Amygdala (tissue), 56 donors: Measurements from ENCODE around the gene MPC1.

Experiments used
- DNase-seq, 56 donors: peaks; one replicate each; lab custom pipeline; 2025; lab: John Stamatoyannopoulos, UW

Gene MPC1

DNA sequence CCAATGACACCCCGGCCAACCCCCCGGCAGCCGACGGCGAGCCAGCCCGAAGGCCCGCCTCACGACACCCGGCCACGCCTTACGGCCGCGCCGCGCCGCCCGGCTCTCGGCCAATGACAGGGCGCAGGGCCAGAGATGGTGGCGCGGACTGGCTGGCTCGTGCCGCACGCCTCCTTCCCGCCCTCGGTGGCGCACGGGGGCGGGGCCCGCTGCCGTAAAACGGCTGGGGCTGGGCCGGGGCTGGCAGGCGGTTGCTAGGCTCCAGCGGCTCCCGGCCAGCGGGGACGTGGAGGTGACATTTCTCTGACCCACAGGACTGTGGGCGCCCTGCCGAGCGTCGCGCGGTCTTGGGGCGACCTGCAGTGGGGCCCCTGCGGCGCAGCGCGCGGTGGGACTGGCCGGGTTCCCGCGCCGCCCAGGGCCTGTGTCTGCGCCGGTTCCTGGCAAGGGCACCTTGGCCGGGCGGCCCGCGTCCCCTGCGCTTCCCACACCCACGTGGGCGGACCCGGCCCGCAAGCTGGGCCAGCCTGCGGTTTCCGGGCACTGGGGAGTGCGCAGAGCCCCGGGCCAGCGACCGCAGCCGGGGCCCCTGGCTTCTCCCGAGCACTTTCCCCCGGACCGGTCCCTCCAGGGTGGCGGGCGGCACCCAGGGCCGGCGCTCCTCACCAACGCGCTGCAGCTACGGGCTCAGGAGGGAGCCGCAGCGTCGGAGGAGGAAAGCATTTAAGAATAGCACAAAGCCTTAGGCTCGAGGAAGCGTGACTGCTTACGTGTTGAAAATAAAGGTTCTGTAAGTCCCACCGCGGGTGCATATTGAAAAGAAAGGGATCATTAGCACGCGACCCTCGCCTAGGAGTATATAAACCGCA, at the start of gene MPC1:
MPC1 (minus strand) TSS at position 8 of the 869 bp plus-strand sequence. CDS start 64 bp downstream, outside the sequence.
- peak; percentile 62 to 98 (median 91) for DNase-seq

DNA sequence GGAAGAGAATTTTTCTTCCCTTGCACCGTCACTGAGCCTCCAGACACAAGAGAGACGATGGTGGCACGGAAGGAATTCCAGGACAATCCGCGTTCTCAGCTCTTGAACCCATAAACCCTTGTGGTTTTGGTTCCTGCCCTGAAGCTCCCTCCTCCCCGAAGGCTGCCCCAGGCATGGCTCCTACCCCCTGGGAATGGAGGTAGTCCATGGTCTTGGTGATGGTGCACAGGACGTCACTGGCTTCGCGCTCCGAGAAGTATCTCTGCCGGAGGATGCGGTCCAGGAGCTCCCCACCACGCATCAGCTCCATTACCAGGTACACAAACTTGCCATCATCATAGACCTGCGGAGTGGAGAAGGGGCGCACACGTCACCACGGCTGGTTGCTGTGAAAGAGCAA, 47.5 kb upstream of the MPC1 start:
- no peak for DNase-seq

DNA sequence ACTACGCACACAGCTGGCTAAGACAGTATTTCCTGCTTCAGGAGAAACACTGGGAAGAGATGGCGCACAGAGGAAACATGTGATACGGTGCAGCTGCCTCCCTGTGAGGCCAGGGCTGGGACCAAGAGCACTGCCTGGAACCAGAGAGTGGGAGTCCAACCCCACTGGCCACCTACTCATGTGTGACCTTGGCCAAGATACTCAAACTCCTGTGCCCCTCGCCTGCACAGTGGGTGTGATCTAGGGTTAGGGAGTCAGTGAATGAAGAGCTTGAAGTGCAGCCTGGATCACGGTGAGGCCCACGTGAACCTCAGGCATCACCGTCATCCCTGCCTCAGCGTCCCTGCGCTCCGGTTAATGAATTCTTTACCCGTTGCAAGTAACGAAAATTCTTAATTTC, 41.7 kb upstream of the MPC1 start:
- DNase-seq = peak in 1 of 56 donors; percentile 49

DNA sequence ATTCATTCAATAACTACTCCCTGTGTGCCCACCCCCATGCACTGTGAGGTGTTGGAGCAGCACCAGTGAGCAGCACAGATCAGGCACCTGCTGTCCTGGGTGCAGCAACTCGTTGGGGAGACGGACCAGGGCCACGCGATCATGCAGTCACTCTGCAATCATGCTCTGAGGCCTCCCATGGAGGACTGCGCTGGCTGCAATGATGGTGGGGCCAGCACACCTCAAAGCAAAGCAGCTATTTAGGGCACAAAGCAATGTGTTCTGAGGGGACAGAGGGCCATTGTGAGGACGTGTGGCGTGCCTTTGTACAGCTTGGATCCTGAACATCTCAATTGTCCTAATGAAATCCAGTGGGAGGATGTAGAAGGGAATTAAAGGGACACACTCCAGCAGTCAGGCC, 41.0 kb upstream of the MPC1 start:
- DNase-seq = peak in 31 of 56 donors; percentile 12 to 82 (median 49)

DNA sequence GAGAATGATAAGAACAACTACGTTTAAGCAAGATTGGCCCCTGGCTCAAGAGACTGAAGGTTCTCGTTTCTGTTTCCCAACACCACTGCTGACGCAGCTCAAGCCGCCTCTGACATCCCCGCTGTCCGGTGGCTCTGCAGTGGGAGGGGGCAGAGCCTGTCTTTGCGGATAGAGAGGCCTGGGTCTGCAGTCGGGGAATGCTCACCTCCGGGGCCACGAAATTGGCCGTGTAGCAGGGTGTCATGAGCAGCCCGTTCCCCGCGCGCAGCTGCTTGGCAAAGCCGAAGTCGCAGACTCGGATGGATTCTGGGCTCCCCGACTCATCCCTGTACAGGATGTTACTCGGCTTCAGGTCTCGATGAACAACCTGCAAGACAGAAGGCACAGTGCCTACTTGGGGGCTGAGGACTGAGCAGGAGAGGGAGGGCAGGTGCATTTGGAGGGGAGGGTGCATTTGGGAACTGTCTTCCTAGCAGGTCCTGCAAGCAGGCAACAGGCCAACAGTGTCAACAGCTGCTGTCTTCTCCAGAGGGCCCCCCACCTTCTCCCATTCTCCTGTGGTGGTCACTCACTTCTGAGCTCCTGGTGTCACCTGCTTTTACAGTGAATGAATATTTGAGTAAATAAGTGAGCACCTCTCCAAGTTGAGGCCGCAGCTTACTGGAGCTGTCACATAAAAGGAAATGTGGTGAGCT, 40.5 kb upstream of the MPC1 start:
- no peak for DNase-seq

DNA sequence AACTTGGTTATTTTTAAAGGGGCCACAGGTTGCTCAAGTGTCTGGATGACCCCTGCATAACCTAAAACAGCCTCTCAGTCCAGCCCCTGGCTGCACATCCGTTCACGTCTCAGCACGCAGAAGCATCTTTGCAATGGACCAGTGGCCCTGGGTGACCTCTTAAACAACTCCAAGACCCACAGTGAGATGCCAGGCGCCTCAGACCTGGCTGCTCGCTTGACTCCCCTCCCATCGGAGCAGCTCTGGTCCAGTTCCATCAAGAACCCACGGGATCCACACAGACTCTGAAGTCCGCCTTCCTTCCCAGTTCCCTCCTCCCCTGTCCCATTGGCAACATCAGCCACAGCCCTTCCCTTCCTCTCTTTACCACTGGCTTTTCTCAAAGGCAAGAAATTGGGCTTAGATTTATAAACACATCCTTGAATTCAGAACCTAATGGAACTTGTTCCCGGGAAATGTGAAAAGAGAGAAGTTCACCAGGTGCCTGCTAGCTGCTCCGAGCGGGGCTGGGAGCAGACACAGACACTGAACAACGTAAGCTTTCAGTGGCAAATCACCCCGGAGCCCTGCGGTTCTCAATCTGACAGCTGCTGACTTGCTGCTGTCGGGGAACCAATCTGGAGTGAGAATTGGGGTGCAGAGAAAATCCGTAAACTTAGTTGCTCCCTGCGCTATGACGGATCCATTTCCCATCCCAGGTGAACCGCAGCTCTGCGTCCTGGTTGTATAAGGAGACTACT, 39.6 kb upstream of the MPC1 start:
- peak in 3 of 56 donors; percentile 15 to 31 (median 19) for DNase-seq

DNA sequence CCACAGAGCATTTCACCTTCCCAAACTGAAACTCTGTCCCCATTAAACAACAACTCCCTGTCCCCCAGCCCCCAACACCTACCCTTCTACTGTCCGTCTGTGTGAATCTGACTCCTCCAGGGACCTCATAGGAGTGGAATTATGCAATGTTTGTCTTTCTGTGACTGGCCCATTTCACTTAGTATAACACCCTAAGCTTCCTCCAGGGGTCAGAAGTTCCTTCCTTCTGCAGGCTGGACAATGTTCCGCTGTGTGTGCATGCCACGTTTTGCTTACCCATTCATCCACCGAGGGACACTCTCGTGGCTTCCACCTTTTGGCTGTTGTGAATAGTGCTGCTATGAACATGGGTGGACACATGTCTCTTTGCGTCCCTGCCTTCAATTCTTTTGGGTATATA, 37.6 kb upstream of the MPC1 start:
- DNase-seq = peak in 13 of 56 donors; percentile 8 to 60 (median 44)

DNA sequence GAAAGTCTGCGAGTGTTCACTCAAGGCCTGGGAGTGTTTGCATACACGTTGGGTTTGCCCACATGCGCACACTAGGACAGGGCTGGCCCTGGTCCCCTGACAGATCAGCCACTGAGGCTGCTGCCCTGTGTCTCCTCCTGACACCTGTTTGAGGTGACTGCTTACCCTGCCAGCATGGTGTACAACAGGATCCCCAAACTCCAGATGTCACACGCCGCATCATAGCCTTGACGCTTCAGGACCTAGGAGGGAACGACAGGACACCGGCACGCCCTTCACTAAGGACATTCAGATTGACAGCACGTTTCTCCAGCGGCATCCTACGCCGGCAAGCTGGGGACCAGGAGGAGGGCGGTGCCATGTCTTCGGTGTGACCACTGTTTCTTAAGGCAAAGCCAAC, 37.0 kb upstream of the MPC1 start:
- DNase-seq = no peak

DNA sequence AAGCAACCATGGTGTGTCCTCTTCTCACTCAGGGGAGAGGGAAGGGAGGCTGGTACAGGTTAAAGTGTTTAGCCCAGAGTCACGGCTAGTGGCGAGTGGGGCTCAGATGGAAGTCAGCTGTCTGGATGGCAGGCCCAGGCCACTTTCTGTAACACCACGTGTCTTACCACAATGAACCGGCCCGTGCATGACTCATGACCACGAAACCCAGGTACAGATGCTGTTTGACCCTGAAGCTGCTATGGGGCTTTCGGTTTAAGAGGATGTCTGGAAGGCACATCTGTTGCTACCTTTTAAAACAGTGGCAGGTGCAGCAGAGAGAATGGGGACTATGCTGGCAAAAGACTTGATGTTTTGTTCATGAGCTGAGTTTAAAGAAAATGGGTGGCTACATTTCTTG, 36.5 kb upstream of the MPC1 start:
- DNase-seq = no peak

DNA sequence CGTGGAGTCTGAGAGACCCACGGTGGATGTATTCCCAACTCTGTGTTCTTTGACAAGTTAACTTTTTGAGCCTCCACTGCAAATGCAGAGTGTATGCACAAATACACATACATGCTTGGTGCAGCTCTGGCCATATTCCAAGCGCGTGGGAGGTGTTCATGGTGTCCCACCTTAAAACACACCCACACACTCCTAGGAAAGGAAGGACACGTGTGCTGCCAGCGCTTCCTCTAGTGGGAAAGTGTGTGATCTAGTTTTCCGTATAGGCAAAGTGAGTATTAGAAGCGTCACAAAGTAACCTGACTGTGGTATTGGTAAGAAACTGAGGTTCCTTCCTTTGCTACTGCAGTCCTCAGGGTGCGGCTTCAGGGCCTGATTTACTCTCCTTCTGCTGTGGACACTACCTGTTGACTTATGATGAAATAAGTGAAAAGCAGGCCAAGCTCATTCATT, 36.0 kb upstream of the MPC1 start:
- DNase-seq = peak in 3 of 56 donors; percentile 21 to 45 (median 35)

DNA sequence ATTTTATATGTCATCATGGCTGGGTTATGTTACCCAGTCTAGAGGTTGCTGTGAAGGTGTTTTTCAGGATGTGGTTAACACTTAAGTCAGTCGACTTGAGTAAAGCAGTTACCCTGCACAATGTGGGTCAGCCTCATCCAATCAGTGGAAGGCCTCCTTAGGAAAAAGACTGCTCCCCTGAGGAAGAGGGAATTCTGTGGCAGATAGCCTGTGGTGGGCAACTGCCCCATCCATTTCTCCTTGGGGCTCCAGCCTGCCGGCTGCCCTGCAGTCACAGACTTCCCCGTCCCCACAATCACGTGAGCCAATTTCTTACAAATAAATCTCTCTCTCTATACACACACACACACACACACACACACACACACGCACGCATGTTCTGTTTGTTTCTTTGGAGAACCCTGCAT, 34.5 kb upstream of the MPC1 start:
- no peak for DNase-seq

DNA sequence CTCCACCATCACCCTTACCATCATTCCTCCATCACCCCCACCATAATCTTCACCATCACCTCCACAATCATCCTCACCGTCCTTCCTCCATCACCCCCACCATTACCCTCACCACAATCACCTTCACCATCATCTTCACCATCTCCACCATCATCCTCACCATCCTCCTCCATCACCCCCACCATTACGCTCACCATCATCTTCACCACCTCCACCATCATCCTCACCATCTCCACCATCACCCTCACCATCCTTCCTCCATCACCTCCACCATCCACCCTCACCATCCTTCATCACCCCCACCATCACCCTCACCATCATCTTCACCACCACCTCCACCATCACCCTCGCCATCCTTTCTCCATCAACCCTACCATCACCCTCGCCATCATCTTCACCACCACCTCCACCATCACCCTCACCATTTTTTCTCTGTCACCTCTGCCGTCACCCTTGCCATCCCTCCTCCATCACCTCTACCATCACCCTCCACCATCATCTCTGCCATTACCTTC, 33.1 kb upstream of the MPC1 start:
- no peak for DNase-seq

DNA sequence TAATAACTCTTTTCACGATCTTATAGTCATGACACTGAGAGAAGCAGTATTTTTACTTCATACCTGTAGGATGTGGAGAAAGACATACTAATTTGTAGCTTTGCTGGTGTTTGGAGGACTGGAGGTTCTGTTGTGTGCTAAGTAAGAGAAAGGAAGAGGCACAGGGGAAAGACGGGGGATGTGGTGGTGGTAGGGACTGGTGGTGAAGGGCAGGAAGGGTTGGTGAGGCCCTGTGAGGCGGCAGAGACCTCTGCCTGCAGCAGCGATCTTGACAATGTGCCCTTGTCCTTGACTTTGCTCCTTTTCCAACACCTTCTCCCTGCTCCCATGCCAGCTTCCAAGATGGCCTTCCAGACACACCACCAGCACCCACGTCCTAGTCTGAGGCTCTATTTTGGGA, 32.6 kb upstream of the MPC1 start:
- DNase-seq = no peak

DNA sequence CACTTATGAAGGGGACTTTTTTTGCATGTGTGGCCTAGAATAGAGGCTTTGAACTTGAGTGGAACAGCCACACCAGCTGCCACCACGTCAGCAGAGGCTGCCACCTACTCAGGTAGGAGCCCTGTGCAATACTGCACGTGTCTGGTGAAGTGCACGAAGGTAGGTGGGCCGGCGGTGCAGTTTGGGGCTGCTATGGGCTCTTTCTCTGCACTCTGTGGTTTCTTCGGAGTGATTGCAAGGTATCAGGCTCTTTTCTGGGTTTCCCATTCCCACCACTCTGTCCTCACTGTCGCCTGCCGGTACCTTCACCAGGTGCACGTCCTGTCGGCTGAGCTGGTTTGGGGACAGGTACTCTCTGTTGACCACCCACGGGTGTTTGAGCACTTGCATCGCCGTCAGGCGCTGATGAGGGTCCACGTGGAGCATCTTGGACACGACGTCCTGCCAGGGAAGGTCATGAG, 30.8 kb upstream of the MPC1 start:
- DNase-seq = no peak

DNA sequence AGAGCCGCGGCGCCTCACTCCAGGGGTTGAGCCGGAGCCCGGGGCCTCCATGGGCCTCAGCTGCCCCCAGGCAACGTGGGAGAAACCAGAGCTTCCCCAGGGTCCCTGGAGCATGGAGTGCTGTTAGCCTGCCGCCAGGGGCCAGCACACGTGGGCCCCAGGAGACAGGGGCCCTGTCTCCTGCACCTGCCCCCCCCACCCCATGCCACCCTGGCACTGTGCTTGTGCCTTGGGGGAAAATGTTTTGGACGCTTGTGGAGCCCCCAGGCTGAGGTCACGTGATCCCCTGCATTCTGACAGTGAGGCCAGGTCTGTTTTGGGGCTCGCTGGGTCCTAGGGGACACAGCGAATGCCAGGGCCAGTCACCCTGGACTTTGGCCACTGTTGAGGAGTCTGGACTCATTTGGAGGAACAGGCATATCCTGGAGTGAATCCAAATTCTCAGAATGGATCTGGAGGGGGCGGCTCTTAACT, 30.2 kb upstream of the MPC1 start:
- DNase-seq = no peak

DNA sequence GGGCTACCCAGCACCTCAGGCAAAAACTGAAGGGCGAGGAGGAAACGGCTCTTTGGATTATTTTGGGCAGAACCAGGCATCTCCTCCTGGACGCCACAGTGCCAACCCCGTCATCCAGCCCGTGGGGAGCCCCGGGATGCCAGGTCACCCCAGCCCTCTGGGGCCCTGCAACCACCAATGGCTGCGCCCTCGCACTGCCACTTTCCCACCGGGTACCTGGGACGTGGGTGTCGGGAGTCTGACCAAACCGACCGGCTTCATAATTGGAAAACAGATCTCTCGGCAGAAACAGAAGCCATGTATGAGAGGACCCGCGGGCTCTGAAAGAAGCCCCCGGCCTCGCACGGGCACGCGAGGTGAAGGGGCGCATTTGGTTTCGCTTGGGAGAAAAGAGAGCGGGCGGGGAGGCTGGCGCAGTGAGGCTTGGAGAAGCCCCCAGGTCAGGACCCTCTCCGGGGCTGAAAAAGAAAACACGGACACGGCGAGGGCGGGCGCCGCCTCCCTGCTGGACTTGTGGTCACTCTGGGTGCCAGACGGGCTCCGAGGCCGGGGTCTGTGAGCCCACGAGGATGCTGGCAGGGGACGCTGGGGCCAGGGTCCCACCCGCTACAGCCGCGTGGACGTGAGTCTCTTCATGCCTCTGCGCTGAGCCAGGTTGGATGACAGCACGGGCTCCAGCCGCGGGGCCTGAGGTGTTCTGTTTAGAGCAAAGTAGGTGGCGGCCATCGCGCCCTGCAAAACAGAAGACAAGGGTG, 29.6 kb upstream of the MPC1 start:
- DNase-seq = no peak

DNA sequence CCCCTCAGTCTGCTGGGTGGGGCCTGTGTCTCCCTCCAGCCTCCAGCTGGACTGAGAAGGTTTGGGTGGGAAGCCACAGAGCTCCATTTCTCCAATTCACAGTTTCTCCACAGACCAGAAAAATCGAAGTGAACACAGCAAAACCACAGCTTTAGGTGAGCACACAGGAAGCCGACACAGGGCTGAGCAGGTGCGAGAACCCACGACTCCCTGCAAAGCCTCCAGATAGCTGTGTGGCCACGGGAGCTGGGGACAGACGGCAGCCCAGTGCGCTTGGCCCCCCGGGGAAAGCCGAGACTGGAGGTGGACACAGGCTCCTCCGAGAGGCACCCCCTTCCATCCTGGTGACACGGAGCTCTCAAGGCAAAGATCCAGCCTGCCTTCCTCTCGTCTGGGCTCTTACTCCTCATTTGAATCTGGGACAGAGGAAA, 29.0 kb upstream of the MPC1 start:
- no peak for DNase-seq

DNA sequence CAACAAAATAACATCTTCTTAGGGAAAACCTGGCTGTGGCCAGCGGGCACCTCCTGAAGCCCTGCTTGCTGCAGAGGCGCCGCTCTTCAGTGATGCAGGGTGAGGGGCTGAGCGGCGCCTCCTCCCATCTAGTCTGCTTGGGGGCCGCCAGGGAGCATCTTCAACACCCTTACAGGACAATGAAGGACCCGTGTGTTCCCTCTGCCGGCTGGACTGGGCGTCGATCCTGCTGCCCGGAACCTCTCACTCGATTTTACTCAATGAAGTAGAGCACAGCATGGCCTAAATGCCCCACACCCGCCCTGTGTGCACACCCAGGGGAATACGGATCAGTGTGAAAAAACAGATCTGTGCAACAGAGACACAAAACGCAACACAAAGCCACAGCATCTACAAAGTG, 28.5 kb upstream of the MPC1 start:
- no peak for DNase-seq

DNA sequence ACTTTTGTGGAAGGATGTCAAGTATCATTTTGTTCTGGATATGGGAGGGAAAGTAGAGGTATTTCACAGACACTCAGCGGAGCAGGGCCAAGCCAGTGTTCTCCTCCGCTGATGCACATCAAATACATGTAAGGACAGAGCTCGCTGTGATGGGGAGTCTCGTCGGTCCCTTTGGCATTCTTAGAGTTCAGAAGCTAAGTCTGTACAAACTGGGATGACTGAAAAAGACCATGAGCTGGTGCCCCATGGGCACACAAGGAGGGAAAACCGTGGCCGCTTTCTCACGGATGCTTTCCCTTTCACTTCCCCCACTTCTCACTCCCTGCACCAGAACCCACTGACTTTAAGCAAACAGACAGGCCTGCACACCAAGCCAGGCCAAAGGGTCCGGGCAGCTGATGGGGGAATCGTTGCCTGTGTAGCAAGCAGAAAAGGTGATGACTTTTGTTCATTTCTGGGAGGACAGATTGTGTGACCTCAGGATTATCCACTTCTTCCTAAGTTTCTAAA, 27.7 kb upstream of the MPC1 start:
- no peak for DNase-seq
